Tibial nerve (tissue), 4 donors: ENCODE results near the gene CST7.

ENCODE experiments used
- CTCF ChIP-seq, 5 experiments: fragments of 200-600 bp in 3 of 5; fragments of 450-650 bp in 2 of 5; sonication (generic) in 3 of 5; IDR thresholded peaks; one replicate each; pipeline ENCODE4 v1.5.1; 2016 to 2019; ENCODE audit warnings: antibody characterized with exemption in 5 of 5, mild to moderate bottlenecking in 3 of 5, moderate library complexity in 2 of 5
- EP300 ChIP-seq, 2 donors: sonication (generic); formaldehyde crosslinking; IDR thresholded peaks; one replicate each; pipeline ENCODE4 v1.6.1; 2017; ENCODE audit warnings: antibody characterized with exemption in 2 of 2, mild to moderate bottlenecking in 1 of 2
- POLR2A ChIP-seq, 2 donors: fragments of 450-650 bp; IDR thresholded peaks; one replicate each; pipeline ENCODE4 v1.6.1; 2017; ENCODE audit warnings: antibody characterized with exemption in 2 of 2, mild to moderate bottlenecking in 2 of 2, moderate library complexity in 2 of 2

GRCh38 chr20:24911461-24911860 lies 37.6 kb upstream of the CST7 start:
- TF ChIP-seq CTCF (IDR thresholded peaks at IDR 0.05), result no peak
- TF ChIP-seq POLR2A (IDR thresholded peaks at IDR 0.05), result no peak
- TF ChIP-seq EP300 (IDR thresholded peaks at IDR 0.05), result no peak
